ENCODE results near the gene EHBP1L1.

Gene EHBP1L1

DNA sequence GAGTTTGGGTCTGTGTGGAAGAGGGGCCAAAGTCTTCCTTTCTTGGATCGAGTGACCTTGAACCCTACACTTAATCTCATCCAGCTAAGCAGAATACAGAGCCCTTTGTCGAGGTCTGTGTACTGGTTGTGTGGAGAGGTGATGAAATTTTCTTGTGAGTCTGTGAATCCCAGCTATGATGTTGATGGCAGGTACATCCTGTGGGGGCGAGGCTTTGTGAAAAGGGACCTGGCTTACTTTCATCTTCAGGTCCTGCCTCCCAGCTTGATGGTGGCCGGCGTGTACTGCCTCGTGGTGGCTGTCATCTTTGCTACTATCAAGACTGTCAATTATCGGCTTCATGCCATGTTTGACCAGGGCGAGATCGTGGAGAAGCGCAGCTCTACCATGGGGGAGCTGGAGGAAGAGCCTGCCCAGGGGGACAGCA is 40.7 kb downstream of the EHBP1L1 start:
- DNase-seq (ENCODE audit: low read depth): no peak

DNA sequence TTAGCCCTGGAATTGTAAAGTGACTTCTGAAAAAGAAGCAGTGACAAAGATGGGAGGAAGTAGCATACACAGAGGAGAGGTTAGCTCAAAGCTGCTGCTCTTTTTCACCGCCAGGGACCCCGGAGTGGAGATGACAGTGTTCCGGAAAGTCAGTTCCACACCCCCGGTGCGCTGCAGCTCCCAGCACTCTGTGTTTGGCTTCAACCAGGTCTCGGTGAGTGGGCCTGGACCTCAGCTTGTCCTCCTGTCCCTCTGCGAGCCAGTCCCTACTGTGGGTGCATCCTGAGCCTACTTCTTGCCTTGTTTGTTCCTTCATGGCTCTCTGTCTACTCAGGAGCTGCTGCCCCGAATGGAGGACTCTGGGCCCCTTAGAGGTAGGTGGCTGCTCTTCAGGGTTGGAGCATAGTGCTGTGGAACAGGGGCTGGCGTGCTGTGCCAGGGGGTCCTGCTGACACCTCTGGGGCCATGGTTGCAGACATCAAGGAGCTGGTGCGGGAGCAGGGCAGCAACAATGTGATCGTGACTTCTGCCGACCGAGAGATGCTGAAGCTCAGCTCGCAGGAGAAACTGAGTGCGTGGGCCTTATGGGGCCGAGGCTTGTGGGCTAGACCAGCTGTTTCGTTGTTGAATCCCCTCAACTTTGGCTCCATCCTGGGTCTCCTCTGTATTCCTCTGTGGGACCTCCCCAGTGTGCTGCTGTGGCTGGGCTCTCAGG is 41.4 kb downstream of the EHBP1L1 start:
- DNase-seq (ENCODE audit: low read depth): no peak

DNA sequence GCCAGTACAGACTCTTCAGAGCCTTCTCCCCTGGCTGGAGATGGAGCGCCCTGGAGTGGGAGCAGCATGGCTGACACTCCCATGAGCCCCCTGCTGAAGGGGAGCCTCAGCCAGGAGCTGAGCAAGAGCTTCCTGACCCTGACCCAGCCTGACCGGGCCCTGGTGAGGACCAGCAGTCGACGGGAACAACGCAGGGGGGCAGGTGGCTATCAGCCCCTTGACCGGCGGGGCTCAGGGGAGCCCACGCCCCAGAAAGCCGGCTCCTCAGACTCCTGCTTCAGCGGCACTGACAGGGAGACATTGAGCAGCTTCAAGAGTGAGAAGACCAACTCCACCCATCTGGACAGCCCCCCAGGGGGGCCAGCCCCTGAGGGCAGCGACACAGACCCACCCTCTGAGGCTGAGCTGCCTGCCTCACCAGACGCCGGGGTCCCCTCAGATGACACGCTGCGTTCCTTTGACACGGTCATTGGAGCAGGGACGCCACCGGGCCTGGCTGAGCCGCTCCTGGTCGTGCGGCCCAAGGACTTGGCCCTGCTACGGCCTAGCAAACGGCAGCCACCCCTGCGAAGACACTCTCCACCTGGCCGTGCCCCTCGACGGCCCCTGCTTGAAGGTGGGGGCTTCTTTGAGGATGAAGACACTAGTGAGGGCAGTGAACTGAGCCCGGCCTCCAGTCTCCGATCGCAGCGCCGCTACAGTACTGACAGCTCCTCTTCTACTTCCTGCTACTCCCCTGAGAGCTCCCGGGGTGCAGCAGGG is 42.3 kb downstream of the EHBP1L1 start:
- DNase-seq (ENCODE audit: low read depth): no peak

- no peak for DNase-seq (ENCODE audit: low read depth)
These were observed 42.9 kb downstream of the EHBP1L1 start for GRCh38 chr11:65618763-65619162.

DNA sequence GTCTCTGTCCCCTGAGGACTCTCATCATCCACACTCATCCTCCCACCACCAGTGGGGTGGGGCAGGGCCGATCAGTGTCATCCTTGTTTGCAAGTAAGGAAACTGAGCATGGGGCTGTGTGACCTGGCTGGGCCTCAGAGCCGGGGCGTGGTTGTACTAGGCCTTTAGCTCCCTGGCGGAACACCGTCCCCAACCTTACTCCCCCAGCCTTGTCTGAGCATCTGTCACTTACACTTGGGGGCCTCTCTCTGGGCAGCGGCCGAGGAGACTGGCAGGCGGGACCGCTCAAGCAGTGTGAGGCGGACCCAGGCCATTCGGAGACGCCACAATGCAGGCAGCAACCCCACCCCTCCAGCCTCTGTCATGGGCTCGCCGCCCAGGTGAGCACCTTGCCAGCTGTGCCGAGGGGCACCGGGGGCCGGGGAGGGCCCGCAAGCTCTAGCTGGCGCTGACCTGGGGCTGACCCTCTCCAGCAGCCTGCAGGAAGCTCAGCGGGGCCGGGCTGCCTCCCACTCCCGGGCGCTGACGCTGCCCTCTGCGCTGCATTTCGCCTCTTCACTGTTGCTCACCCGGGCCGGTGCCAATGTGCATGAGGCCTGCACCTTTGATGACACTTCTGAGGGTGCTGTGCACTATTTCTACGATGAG is 43.6 kb downstream of the EHBP1L1 start:
- DNase-seq (ENCODE audit: low read depth): no peak

DNA sequence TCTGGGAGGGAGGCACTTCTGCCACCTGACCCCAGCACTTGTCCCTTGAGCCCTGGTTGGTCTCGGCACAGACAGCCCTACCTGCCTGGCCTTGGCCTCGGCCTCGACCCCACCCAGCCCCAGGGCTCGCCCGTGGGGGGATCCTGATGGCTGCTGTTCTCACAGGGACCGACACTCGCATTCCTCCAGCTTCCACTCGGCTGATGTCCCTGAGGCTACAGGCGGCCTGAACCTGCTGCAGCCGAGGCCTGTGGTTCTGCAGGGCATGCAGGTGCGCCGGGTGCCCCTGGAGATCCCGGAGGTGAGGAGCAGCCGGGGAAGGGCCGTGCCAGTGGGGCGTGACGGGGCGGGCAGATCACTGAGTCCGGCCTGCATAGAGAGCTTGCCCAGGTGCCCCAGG is 44.8 kb downstream of the EHBP1L1 start:
- DNase-seq (ENCODE audit: low read depth): no peak

- no peak for DNase-seq (ENCODE audit: low read depth)
These were observed 45.6 kb downstream of the EHBP1L1 start for GRCh38 chr11:65621460-65621859.

DNA sequence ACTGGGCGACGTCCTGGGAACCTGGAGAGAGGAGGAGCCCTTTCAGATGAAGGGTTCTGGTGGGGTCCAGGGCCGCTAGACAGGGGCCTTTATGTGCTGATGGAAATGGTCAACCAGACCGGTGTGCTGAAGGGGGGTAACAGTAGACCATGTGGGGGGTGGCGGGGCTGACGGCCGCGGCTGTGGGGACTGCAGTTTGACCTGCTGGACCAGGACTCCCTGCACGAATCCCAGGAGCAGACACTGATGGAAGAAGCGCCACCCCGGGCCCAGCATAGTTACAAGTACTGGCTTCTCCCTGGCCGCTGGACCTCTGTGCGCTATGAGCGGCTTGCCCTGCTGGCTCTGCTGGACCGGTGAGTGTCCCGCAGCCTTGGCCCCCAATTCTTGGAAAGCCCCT is 46.2 kb downstream of the EHBP1L1 start:
- DNase-seq (ENCODE audit: low read depth): no peak

DNA sequence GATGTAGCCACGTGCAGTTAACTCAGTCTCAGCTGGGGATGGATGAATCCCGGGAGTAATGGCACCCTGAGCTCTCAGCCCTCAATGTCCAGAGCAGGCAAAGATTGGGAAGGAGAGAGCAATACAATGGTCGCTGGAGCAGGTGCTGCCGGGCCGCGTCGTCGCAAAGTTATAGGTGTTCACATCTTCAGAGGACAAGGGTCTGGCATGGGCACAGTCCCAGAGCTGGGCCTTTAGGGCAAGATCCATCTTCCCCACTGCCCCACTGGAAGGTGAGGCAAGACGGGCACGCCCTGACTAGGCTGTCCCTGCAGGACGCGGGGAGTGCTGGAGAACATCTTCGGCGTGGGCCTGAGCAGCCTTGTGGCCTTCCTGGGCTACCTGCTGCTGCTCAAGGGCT is 47.3 kb downstream of the EHBP1L1 start:
- no peak for DNase-seq (ENCODE audit: low read depth)

DNA sequence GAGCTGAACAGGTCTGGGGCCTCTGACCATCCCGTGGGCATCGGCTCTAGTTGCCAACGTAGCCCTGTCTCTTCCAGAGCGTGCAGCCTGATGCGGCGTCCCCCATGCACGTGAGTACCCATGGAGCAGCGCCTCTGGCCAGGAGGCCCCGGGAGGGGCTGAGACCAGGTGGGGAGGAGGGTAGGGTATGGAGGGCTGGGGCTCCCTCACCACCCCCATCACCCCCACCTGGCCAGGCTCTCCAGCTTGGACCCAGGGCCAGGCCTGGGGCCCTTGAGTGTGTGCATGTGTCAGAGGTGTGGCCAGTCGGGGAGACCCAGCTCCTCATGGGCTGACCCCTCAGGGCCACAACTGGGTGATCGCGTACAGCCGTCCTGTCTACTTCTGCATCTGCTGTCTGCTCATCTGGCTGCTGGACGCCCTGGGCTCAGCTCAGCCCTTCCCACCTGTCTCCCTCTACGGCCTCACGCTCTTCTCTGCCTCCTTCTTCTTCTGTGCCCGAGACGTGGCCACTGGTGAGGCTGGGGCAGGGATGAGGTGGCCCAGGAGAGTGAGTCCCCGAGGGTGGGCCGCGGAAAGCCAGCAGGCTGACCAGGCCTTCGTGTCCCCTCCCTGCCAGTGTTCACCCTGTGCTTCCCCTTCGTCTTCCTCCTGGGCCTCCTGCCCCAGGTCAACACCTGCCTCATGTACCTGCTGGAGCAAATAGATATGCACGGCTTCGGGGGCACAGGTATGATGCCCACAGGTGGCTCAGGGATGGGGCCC is 48.2 kb downstream of the EHBP1L1 start:
- DNase-seq (ENCODE audit: low read depth): no peak

GRCh38 chr11:65624931-65625627 is 49.2 kb downstream of the EHBP1L1 start:
- DNase-seq (ENCODE audit: low read depth): no peak

GRCh38 chr11:65625628-65626342 is 49.9 kb downstream of the EHBP1L1 start:
- DNase-seq (ENCODE audit: low read depth): no peak

GRCh38 chr11:65627202-65627601 is 51.3 kb downstream of the EHBP1L1 start:
- no peak for DNase-seq (ENCODE audit: low read depth)

GRCh38 chr11:65629579-65629978 is 53.7 kb downstream of the EHBP1L1 start:
- no peak for DNase-seq (ENCODE audit: low read depth)

- DNase-seq (ENCODE audit: low read depth): no peak
These were observed 54.4 kb downstream of the EHBP1L1 start for GRCh38 chr11:65630215-65630614.

GRCh38 chr11:65633390-65634108 is 57.7 kb downstream of the EHBP1L1 start:
- DNase-seq (ENCODE audit: low read depth): no peak

DNA sequence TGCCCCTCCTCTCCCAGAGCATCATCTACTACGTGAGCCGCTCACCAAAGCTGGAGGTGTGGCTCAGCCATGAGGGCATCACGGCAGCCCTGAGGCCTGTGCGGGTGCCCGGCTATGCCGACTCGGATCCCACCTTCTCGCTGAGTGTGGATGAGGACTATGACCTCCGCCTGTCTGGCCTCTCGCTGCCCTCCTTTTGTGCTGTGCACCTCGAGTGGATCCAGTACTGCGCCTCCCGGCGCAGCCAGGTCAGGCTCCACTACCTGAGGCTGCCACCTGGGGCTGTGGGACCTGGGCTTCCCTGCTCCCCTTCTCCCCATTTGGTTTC is 58.2 kb downstream of the EHBP1L1 start:
- DNase-seq (ENCODE audit: low read depth): no peak

GRCh38 chr11:65634440-65634839 is 58.6 kb downstream of the EHBP1L1 start:
- DNase-seq (ENCODE audit: low read depth): no peak

DNA sequence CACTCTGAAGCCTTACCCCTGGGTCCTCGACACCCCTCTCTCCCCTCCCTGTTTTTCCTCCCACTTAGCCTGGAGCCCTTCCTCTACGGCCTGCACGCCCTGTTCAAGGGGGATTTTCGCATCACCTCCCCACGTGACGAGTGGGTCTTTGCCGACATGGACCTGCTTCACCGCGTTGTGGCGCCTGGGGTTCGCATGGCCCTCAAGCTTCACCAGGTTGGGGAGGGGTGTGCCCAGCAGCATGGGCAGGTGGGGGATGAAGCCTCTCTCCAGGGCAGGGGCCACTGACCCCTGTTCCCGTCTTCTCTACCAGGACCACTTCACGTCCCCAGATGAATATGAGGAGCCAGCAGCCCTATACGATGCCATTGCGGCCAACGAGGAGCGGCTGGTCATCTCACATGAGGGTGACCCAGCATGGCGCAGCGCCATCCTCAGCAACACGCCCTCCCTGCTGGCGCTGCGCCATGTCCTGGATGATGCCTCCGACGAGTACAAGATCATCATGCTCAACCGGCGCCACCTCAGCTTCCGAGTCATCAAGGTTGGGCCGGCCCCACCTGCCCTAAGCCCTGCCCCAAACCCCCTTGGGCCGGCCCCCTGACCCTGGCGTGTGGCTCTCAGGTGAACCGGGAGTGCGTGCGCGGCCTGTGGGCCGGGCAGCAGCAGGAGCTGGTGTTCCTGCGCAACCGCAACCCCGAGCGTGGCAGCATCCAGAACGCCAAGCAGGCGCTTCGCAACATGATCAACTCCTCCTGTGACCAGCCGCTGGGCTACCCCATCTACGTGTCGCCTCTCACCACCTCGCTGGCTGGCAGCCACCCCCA is 59.3 kb downstream of the EHBP1L1 start:
- no peak for DNase-seq (ENCODE audit: low read depth)
